K562 (cell line): ENCODE data around the gene AGFG2. TPM values are rescaled to one million over a fixed set of nuclear protein-coding genes. Genes with fewer than 3 reads are reported as not detected.

Experiments
- NEUROD1 ChIP-seq: fragments of 150-350 bp; IDR thresholded peaks from 2 replicates; pipeline ENCODE4 v1.6.1; 2014; ENCODE audit warnings: borderline replicate concordance, low read length, low read depth; ENCODE audit not compliant: partially characterized antibody
- TBP ChIP-seq: optimal IDR thresholded peaks from 2 replicates; pipeline ENCODE3; 2011; ENCODE audit warnings: low read depth, low read length, improper control_type of control experiment
- ZNF24 ChIP-seq: fragments of 450-650 bp; IDR thresholded peaks from 2 replicates; pipeline ENCODE4 v1.6.1; 2016
- polyA plus RNA-seq, 8 experiments: library from polyadenylated mRNA; depleted of rRNA in 4 of 8; stranded (reverse) in 5 of 8; unstranded in 3 of 8; fragments of >200 nt; fragmentation: Nextera tagmentation in 2 of 8; fragmentation: Illumina TruSeq in 1 of 8; extraction: Ambion mirVana in 2 of 8; extraction: Trizol in 1 of 8; gene quantifications; 2 replicates each; pipeline versions ENCODE4 v1.2.1 to v1.2.3, GENCODE V29; 2011 to 2014; ENCODE audit warnings: inconsistent platforms in 1 of 8, missing spikeins in 1 of 8
- total RNA-seq, 7 experiments: library from RNA; depleted of rRNA in 6 of 7; stranded (reverse); fragments of >200 nt in 6 of 7; fragmentation: Illumina TruSeq in 2 of 7; extraction: Trizol in 2 of 7; gene quantifications; 2 replicates each; pipeline versions ENCODE4 v1.2.1 to v1.2.3, GENCODE V29; 2011 to 2021; ENCODE audit warnings: low replicate concordance in 1 of 7
- TF ChIP-seq, protein P1 (sequence below), 2 experiments: fragments of 450-650 bp in 1 of 2; sonication (generic) in 1 of 2; formaldehyde crosslinking; conservative IDR thresholded peaks; 2 replicates each; pipeline versions ENCODE4 v1.4.0 to v1.8.1; 2020 to 2022; ENCODE audit warnings: mild to moderate bottlenecking in 1 of 2, missing genetic modification reagents in 1 of 2
- TF ChIP-seq, protein P2 (sequence below), 3 experiments: fragments of 200-800 bp in 1 of 3; sonication (Bioruptor generic) in 1 of 3; sonication (generic) in 1 of 3; formaldehyde crosslinking in 1 of 3; IDR thresholded peaks; 2 replicates each; pipeline versions ENCODE4 v1.6.1 to v1.8.0; 2016 to 2022; ENCODE audit warnings: mild to moderate bottlenecking in 2 of 3, missing compliant biosample characterization in 2 of 3, missing genetic modification characterization in 2 of 3, missing genetic modification reagents in 1 of 3

AGFG2 gene
- total and polyA plus RNA-seq, 9 of the 15 experiments (the other 6 are each of a cell fraction or from before 2014, with no cell fraction given), result 0.31 to 23.1 (median 6.5) TPM

DNA sequence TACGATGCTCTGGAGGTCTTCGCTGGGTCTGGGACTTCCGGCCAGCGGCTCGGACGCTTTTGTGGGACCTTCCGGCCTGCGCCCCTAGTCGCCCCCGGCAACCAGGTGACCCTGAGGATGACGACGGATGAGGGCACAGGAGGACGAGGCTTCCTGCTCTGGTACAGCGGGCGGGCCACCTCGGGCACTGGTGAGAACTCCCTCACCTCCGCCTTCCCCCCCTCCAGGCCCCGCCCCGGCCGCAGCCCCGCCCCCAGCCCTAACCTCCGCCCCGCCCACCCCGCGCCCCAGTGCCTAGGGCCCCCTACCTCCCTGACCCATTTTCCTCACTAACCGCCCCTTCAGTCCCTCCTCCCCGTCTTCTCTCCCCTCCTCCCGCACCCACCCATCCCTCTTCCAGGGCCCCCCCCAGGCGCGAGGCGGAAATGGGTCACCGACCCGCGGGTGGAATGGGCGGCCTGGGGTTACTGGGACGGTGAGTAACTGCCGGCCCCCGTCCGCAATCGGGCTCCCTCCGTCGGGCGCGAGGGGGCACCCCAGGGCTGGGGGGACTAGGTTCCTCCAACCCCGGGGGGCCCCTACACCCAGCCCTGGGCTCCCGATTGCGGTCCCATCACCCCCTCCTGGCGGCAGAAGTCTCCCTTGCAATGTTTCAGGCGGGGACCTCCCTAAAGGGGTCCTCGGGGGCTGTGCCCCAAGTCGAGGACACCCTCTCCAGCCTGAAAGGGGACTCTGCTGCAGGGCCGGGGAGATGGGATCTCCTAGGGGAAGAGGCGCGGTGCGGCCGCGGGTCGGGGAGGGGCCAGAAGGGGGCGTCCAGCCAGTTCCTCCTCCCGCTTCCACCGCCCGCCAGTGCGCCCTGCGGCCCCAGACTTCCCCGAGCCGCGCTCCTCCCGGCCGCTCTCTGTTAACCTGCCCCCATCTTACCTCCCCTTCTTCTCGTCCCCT is 65.3 kb downstream of the AGFG2 start (continued):
- TF ChIP-seq NEUROD1 (peak; percentile 41), ZNF24 (peak; percentile 26; the same call in 1 of the 2 replicates), TBP (peak; percentile 43)
- TF ChIP-seq, protein P1, sequence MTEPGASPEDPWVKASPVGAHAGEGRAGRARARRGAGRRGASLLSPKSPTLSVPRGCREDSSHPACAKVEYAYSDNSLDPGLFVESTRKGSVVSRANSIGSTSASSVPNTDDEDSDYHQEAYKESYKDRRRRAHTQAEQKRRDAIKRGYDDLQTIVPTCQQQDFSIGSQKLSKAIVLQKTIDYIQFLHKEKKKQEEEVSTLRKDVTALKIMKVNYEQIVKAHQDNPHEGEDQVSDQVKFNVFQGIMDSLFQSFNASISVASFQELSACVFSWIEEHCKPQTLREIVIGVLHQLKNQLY (CRISPR knock-in tag; conservative IDR thresholded peaks at IDR 0.05), result no peak
- TF ChIP-seq, protein P2, sequence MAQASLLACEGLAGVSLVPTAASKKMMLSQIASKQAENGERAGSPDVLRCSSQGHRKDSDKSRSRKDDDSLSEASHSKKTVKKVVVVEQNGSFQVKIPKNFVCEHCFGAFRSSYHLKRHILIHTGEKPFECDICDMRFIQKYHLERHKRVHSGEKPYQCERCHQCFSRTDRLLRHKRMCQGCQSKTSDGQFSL (CRISPR knock-in tag; IDR thresholded peaks at IDR 0.05), result peak; percentile 89
- TF ChIP-seq, protein P2 (tag; IDR thresholded peaks at IDR 0.05), result peak in 1 of 2 experiments; percentile 80; a peak in 2 of 4 replicates
